NCI-H748 (cell line): ENCODE data around the gene NUP54.
A peak's percentile ranks its signal among the peaks of the same experiment; 100 is the strongest.

Source experiments
- DNase-seq: peaks from one replicate; lab custom pipeline; 2025; ENCODE audit not compliant: unreplicated experiment; lab: John Stamatoyannopoulos, UW

NUP54 gene, protein sequence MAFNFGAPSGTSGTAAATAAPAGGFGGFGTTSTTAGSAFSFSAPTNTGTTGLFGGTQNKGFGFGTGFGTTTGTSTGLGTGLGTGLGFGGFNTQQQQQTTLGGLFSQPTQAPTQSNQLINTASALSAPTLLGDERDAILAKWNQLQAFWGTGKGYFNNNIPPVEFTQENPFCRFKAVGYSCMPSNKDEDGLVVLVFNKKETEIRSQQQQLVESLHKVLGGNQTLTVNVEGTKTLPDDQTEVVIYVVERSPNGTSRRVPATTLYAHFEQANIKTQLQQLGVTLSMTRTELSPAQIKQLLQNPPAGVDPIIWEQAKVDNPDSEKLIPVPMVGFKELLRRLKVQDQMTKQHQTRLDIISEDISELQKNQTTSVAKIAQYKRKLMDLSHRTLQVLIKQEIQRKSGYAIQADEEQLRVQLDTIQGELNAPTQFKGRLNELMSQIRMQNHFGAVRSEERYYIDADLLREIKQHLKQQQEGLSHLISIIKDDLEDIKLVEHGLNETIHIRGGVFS

DNA sequence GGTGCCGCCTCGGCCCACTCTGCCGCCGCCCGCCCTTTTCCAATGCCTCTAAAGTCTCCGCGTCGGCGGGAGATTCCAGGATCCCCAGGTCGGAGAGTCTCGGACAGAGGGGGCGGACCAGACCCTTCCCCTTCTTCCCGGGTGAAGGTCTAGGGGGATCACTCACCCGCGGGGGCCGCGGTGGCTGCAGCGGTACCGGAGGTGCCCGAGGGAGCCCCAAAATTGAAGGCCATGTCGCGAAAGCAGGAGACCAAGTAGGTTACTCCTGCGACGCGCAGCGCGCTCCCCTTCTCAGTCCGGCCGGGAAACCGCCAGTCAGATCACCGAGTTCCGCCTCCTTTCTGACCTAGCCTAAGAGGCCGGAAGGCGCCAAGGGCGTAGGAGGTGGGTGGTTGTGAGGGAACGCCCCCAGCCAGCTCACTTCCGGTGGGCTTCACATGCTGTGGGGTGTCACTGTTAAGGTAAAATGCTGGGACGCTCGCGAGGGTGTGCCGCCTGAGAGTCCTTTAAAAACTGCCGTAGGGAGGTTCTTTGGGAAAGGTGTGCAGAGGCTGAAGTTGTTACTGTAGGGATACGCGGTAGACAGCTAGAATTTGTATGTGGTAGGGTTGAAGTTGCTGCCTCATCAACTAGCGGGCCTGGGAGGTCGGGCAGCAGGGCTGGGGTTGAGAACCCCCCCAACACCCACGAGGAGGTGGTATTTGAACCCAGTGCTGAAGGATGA is at the start of gene NUP54:
NUP54 (minus strand) TSS at position 256 of the 724 bp plus-strand sequence; CDS start at position 233, 23 bp downstream.
- DNase-seq, result peak; percentile 93

DNA sequence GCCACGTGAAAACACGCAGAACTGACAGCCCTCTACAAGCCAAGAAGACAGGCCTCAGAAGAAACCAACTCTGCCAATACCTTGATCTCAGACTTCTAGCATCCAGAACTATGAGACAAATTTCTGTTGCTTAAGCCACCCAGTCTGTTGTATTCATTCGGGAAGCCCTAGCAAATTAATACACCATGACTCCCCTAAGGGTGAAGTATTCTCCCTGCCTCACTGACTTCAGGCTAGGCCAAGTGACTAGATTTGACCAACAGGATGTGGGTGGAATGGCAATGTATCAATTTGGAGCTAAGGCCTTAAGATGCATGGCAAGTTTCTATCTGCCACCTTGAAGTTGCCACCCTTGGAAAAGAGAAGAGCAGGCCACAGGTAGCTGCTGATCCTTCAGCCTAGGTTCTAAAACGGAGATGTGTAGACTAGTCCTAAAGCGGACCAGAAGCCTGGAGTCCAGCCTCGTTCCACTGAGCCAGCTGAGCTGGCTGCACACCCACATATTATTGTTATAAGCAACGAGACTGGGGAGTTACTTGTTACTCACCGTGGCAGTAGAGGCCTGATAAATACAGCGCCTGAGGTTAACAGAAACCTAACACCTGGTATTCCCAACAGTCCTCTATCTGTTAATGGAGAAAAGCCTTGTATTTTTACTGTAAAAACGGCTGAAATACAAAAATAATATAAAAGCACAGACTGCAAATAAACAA is 49.0 kb upstream of the NUP54 start:
- DNase-seq, result no peak

DNA sequence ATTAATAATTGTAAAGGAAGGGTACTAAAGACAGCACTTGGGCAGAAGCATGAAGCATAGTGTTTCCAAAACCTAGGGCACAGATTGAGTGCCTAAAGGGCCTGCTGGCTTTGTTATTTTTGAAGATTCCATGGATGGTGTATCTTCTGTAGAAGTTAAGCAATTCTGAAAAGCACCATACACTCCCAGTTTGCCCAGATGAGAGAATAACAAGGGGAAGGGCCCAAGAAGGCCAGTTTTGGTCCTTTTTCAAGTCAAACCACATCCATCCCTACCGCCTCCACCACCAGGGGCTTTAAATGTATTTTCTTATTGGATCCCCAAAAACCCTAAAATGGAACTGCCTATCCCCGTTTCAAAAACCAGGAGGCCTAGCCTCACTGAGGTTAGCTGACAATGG is 48.2 kb upstream of the NUP54 start:
- DNase-seq, result no peak

DNA sequence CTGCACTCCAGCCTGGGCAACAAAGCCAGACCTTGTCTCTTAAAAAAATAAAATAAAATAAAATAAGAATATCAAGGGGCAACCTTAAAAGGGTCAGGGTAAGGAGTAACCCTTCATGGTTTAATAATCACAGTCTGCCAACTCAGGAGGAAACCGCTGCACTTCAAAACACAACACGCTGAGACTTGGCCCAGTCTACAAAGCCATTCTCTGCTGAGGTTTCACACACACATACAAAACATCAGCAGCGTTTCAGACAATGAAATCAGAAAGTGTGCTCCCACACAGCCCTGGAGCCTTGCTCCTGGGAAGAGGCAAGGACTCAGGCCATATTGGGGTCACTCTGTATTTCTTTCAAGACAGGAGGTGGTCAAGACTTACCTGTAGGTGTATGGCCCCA is 47.1 kb upstream of the NUP54 start:
- DNase-seq, result no peak

DNA sequence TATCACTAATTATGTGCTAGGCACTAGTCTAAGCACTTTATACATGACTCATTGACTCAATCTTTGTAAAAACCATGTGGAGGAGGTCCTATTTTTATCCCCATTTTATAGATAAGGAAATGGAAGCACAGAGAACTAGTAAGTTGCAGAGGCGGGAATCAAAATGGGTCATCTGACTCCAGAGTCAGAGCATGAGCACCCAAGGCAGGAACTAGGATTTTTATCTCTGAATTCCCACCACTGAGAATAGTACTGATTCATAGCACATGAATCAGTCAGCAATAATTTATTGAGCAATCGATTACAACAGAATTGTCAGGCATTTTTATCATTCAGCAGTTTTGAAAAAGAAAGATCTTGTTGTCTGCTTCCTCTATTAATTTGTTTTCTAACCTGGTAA is 46.1 kb upstream of the NUP54 start:
- no peak for DNase-seq

DNA sequence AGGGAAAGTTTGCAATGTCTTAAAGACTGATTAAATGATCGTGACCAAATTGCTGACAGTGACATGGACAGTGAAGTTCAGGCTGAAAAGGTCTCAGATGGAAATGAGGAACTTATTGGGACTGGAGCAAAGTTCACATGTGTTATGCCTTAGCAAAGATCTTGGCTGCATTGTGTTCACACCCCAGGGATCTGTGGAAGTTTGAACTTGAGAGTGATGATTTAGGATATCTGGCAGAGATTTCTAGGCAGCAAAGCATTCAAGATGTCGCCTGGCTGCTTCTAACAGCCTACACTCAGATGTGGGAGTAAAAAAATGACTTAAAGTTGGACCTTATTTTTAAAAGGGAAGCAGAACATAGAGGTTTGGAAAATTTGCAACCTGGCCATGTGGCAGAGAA is 44.0 kb upstream of the NUP54 start:
- DNase-seq, result no peak

DNA sequence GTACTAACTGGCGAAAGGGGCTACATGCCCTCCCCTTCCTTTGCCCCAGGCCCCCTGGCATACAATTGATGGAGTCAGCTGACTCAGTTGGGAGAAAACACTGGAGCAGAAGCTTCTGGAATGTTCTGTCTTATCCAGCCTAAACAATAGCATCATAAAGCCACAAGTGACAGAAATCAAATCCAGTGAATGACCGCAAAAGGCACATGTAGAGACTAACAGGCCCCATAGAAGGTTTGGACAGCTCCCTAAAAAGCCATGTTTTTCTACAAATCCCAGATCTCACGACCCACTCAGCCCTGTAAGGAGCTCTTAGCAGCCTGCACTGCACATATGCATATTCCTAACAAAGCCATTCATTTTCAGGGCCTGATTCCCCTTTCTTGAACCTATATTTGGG is 40.4 kb upstream of the NUP54 start:
- DNase-seq, result no peak

DNA sequence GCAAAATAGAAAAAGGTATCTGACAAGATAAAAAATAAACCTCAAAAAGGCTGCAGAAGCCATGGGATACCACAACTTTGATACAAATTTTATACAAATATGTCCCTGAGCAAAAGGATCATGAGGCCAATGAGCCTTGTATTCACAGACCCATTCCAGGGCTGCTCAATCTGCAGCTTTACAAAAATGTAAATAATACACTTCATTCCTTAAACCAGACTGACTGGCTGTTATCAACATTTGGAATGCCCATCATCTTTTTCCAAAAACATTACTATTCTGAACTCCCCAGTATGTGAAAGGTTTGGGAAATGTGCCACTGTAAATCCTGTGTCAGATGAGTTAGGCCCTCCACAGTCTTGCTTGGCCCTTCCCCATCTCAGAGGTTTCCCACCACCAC is 40.0 kb upstream of the NUP54 start:
- no peak for DNase-seq

DNA sequence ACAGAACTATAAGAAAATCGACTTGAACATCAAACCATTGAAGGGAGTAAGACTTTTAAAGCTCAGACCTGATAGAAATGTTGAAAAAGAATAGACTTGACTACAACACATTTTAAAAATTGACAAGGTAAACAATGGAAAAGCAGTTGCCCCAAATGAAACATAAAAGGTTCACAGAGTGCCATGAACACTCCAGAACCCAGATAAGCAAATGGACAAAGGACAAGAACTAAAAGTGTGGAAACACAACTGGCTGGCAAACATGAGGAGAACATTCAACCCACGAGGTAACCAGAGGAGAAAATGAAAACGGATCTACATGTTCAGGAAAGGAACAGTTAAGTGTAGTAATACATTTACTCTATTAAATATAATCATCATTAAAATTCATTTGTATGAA is 39.0 kb upstream of the NUP54 start:
- no peak for DNase-seq

DNA sequence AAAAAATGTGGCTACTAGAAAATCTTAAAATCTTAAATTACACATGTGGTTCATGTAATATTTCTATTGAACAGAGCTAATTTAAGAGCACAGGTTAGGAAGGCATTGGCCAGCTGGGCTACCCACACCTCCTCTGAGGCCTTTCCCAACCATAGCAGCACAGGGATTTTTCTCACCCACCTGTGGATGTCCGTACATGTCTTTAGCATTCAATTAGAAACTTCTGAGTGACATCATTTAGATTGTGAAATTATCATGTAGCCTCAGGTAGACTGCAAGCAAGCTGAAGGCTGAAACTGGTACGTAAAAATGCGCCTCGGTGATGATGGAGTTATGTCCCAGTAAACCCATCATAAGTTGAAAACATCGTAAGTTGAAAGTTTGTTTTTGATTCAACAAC is 34.3 kb upstream of the NUP54 start:
- no peak for DNase-seq

DNA sequence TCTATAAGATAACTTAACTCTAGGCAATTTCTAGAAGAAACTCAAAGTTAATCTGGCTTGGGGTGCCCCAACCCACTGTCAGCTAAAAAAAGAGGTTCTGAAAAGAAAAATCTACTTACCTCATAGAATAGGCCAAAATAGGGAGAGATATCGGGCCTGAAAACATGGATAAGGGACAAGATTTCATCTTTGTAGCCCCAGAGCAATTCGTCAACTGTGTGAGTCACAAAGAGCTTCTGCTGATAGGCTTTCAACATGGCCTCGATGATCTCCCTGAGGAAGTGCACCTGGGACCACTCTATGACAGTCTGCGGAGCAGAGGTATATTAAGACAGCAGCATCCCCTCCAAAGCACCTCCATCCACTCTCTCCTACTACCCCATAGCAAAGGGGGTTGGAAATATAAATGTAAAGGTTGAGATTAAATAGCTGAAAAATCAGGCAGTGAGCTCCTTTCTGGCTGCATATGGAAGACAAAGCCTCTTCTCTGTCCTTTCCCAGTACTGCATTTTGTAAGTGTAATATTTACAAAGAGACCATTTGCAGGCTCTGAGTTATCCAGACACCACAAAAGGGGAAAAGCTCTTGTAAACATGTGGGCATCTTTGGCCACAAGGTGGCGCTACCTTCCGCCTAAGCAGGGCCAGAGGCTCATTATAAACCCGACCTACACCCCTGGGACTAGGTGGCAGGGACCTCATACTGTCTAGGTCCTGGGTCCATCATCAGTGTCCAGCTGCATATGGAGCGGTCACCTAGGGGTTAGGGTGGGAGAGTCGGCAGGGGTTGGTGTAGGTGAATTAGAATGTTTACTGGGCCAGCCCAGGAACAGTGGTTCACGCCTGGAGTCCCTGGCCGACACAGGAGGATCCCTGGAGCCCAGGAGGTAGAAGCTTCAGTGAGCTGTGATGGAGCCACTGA is 31.5 kb upstream of the NUP54 start:
- peak; percentile 76 for DNase-seq

DNA sequence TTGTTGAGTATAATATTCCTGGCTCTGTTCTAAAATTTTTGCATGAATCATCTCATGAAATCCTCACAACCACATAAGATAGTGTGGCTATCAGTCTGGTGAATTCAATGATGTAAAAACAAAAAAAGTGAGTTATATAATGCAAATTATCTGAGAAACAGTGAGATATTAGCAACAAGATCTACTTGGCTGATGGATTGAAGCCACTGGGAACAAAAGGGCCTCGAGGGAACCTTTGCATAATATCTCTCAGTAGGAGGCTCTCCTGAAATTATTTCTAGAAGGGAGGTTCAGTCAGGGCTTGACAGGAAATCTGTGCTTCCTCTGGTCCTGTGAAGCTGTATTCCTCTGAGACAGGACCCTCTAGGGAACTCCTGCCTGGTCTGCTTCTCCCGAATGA is 30.1 kb upstream of the NUP54 start:
- DNase-seq, result no peak

DNA sequence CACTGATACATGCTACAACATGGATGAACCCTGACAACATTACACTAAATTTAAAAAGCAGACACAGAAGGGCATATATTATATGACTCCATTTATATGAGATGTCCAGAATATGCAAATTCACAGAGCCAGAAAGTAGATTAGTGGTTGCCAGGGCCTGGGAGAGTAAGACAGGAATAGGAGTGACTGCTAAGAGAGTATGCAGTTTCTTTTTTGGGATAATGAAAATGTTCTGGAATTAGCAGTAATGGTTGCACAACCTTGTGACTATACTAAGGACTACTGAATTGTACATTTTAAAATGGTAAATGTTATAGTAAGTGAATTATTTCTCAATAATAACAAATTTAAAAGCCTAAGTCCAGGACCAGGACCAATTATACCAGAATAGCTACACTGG is 29.5 kb upstream of the NUP54 start:
- DNase-seq, result no peak

DNA sequence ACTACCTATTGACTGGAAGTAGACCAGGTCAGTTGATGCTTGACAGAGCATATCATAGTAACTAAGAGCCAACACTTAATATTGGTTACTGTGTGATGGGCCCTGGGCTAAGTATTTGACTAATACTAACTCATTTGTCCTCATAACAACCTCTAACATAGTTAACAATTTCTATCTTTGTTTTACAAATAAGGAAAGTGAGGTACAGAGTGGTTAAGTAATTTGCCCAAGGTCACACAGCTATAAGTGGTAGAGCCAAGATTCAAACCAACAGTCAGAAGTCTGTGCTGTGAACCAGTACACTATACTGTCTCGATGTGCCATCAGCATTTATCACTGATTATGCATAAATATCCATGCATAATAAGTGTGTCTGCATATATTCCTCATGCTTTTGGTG is 27.1 kb upstream of the NUP54 start:
- no peak for DNase-seq

DNA sequence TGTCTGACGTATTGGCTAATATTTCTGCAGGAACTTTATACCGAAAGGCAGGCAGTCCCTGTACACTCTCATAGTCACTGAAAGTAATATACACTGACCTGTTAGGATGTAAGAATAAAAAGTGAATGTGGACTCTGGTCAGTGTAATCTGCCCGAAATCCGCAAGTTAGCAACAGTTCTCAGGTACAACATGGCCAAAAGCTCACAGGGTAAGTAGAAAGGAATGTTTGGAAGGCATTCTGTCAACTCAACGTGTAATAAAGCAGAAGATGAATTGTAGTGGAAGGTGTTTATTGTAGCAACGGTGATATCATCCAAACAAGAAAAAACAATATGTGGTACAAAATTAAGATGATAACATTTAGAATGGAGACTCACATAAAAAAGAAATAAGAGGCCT is 26.0 kb upstream of the NUP54 start:
- no peak for DNase-seq

DNA sequence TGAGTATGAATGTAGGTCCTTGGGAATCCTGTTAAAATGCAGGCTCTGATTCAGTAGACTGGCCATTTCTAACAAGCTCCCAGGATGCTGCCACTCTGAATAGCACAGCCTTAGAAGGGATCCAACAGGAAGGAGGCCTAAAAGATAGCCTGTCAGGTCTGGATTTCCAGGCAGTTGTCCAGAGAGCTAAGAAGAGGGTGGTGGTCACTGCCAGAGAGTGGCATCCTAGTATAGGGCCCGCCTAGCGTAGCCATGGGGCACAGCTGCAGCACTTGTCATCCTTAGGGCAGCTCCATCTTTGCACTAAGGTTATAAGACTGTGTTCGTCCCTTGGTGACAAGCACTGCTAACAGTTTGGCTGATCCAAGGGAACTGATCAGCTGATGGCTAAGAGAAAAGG is 20.5 kb upstream of the NUP54 start:
- no peak for DNase-seq

DNA sequence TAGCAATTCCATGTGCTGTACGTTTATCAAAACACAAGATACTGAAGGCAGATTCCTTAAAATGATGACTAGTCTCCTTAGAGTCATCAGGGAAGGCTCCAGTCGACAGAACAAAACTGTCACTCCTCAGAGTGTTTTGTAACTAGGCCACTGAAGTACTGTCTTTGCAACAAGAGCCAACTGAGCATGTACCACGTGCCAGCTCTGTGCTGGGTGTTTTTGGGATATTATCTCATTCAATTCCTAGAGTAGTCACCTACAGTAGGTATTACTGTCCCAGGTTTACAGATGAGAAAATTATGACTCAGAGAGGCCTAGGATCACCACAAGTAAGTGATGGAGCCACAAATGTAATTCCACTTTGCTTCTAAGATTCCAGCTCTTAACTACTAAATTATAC is 18.3 kb upstream of the NUP54 start:
- DNase-seq, result no peak

DNA sequence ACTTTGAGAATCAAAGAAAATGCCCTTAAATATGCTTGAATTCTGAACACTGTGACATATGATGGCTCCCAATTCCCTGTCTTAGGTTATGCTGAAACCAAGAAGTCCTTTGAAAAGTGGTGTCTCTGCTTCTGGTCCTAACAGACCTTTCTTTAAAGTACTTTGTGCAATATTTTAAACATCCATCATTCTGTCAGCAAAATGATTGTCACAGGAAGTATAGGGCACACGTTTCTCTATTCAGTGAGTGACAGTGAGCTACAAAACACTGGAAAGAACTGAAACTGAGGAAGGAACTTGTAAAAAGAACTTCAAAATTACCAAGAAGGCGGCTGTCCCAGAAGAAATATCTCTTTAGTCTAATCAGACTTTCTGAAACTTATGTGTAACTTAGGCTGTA is 12.2 kb upstream of the NUP54 start:
- DNase-seq, result no peak

DNA sequence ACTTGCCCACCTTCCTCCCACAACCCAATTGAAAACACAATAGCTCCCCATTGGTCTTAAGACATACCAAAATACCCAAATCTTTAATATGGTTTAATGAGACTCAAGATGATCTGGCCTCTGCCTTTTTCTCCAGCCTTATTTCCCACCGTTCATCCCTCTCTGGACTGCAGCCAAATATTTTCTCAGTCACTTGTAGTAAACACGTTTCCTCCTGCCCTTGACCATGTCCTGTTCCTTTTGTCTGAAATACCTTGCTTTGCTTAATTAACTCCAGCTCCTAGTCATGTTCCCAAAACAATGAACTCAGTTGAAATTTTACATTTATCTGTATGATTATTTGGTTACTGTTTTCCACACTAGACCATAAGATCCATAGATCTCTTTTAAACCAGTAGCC is 8.4 kb upstream of the NUP54 start:
- no peak for DNase-seq

DNA sequence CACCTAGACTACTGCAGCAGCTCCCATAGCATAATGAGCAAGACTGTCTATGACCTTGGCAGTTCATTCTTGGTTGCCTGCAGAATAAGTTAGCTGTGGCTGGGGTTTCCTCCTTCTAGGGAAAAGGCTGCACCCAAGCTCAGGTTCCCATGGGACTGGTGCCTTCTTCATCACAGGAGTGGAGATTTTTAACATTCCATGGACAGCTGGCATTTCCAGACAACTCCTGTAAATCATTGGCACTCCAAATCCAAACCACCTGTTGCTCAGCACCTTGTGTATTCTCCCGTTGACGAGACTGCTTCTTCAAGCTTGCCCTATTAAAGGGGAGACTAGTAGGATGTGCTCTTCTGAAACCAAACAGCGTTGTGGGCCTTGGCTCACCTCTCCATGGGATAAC is 7.8 kb upstream of the NUP54 start:
- no peak for DNase-seq

DNA sequence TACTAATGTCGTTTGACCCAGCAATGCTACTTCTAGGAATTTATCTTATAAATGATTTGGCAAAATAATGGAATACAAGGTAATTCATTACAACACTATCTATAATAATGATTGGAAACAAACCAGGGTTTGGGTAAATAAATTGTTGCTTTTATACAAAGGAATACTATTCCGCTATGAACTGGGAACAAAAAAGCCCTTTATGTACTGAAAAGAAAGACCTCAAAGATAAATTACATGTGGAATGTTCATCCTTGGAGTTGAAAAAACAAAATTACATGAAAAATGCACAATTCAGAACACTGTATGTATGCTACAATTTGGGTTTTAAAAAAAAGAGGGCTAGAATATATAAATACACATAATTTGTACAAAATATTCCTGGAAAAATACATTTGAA is 5.2 kb upstream of the NUP54 start:
- no peak for DNase-seq
